Kidney (tissue), 14 donors: Measurements from ENCODE around the gene ZSCAN20. TPM values are rescaled to one million over a fixed set of nuclear protein-coding genes. Genes with fewer than 3 reads are reported as not detected.

Source experiments
- DNase-seq, 5 donors: peaks; one replicate each; pipeline ENCODE4 v3.0.0-alpha.2; 2013 to 2020
- FAIRE-seq: peaks from 2 replicates; lab custom pipeline; 2012; peaks lifted over from hg19 to GRCh38; lab: Jason Lieb, UNC
- H3K27ac ChIP-seq, 2 donors: one replicate each; pipeline ENCODE4 v1.7.0; 2013; ENCODE audit warnings: low read depth in 2 of 2, low read length in 2 of 2, inconsistent platforms in 1 of 2
- H3K27me3 ChIP-seq: one replicate; pipeline ENCODE4 v1.7.1; 2013; ENCODE audit warnings: low read length, inconsistent platforms; ENCODE audit not compliant: control insufficient read depth, insufficient read depth
- H3K36me3 ChIP-seq, 3 donors: one replicate each; pipeline versions ENCODE4 v1.7.0 to v1.7.1; 2013; ENCODE audit warnings: low read length in 3 of 3, control low read depth in 1 of 3, inconsistent platforms in 1 of 3; ENCODE audit not compliant: insufficient read depth in 3 of 3, control insufficient read depth in 2 of 3
- H3K4me1 ChIP-seq, 3 donors: one replicate each; pipeline versions ENCODE4 v1.7.0 to v1.7.1; 2013; ENCODE audit warnings: low read length in 3 of 3, inconsistent platforms in 1 of 3, low read depth in 1 of 3; ENCODE audit not compliant: control insufficient read depth in 2 of 3, insufficient read depth in 2 of 3
- H3K4me3 ChIP-seq, 3 donors: one replicate each; pipeline versions ENCODE4 v1.7.0 to v1.8.1; 2013; ENCODE audit warnings: low read length in 3 of 3, control low read depth in 1 of 3, inconsistent platforms in 1 of 3
- H3K9ac ChIP-seq, 3 donors: one replicate each; pipeline versions ENCODE4 v1.7.0 to v1.7.1; 2013; ENCODE audit warnings: low read length in 3 of 3, control low read depth in 1 of 3, inconsistent platforms in 1 of 3
- H3K9me3 ChIP-seq, 3 donors: one replicate each; pipeline versions ENCODE4 v1.7.0 to v1.7.1; 2013; ENCODE audit warnings: low read length in 3 of 3, control low read depth in 1 of 3, inconsistent platforms in 1 of 3; ENCODE audit not compliant: control insufficient read depth in 2 of 3, insufficient read depth in 1 of 3
- CTCF ChIP-seq: IDR thresholded peaks from 3 replicates; pipeline ENCODE4 v1.5.1; 2012; ENCODE audit warnings: mild to moderate bottlenecking, moderate library complexity, borderline replicate concordance; ENCODE audit not compliant: insufficient read depth; ENCODE audit errors: extremely low read depth
- intact Hi-C: fragments of 100-400 bp; cut with DNase I; formaldehyde crosslinking; loops from one replicate; pipeline ENCODE4 v1.11.1; 2022
- polyA plus RNA-seq: library from polyadenylated mRNA; stranded (reverse); fragments of 350-450 nt; fragmentation: Illumina TruSeq; extraction: RNeasy Lipid Tissue Mini Kit (QIAGEN cat#74804); gene quantifications from one replicate; pipeline ENCODE4 v1.2.3, GENCODE V29; 2014; ENCODE audit warnings: low read depth, low replicate concordance; ENCODE audit not compliant: insufficient read depth
- total RNA-seq: library from RNA; stranded (reverse); fragmentation: NEBNext Ultra II Directional; extraction: Animal tissue kit (Norgen Biotek cat#: 25700); gene quantifications from one replicate; pipeline ENCODE4 v1.2.1, GENCODE V29; 2021
- donor health status: control.
- donor health status: control.
- donor health status: control.
- donor health status: control.
- donor health status: control.
- donor health status: DM: yes; HTN: yes; CAD: no.
- donor health status: Normal renal cell carcinoma (clear cell type).

The ZSCAN20 gene
- total and polyA plus RNA-seq, 2 donors from 2014 or later: 0.99 to 6.3 TPM

- no peak for TF ChIP-seq CTCF
- Histone ChIP-seq H3K9me3 (no peaks in the 10 kb centered on the region), H3K4me3 (no peak overlapping the region), H3K36me3 (no peaks in the 10 kb centered on the region), H3K4me1 (peaks cover 0 to 3% (median 0%) of the 10 kb centered on the region in 3 donors), H3K27ac (no peak overlapping the region), H3K9ac (no peak overlapping the region), H3K27me3 (no peaks in the 10 kb centered on the region)
- DNase-seq: no peak
- FAIRE-seq: no peak
- intact Hi-C loops: no loop called here
Observed at GRCh38 chr1:33438364-33439160, 33.9 kb upstream of the ZSCAN20 start.

DNA sequence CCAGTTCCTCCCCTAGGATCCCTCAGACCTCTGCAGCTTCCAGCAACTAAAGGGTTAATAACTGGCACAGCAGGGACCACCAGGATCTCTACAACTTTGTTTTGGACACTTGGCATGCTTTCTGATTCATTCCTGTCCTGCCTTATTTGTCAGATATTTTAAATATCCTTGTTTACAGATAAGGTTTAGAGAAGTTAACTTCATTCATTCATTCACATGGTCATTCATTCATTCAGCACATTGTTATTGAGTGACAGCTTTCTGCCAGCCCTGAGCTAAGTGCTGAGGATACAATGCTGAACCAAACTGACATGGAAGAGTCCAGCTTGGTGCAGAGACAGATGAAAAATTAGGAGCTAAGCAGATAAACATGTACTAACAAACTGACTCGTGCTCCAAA is 32.8 kb upstream of the ZSCAN20 start:
- no peak overlapping the region for H3K27ac ChIP-seq
- H3K4me3 ChIP-seq: no peak overlapping the region
- intact Hi-C loops: no loop called here
- H3K36me3 ChIP-seq: no peaks in the 10 kb centered on the region
- FAIRE-seq: no peak
- no peak for DNase-seq
- TF ChIP-seq CTCF: no peak
- H3K27me3 ChIP-seq: no peaks in the 10 kb centered on the region
- H3K4me1 ChIP-seq: no peaks in the 10 kb centered on the region
- no peak overlapping the region for H3K9ac ChIP-seq
- H3K9me3 ChIP-seq: no peaks in the 10 kb centered on the region

DNA sequence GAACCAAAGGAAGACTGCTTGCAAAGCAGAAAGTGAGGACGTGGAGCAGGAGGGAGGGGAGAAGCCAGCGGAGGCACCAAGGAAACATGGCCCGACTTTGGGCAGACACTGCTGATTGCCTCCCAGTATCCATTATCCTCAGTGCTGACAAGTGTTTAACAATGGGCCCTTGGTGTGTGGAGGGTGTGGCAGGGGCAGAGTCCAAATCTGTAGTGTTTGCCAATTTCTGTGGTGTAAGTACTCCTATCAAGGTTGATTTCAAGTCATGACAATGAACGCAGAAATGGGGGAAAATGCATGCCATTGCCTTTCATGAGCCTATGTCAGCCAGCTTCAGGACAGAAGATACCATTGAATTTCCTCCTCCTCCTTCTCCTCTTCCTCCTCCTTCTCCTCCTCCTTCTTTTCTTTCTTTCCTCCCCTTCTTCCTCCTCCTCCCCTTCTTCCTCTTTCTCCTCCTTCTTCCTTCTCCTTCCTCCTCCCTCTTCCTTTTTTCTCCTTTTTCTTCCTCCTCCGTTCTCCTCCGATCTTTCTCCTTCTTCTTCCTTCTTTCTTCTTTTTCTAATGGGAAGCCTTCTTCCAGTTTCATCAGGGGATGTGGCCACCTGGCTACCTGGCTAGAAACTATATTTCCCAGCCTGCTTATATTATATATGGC is 31.2 kb upstream of the ZSCAN20 start:
- H3K9me3 ChIP-seq: no peaks in the 10 kb centered on the region
- H3K36me3 ChIP-seq: no peaks in the 10 kb centered on the region
- no peak for TF ChIP-seq CTCF
- H3K27me3 ChIP-seq: no peaks in the 10 kb centered on the region
- no peak overlapping the region for H3K9ac ChIP-seq
- FAIRE-seq (no peak), DNase-seq (no peak)
- no peaks in the 10 kb centered on the region for H3K4me1 ChIP-seq
- intact Hi-C loops: no loop called here
- no peak overlapping the region for H3K4me3 ChIP-seq
- no peak overlapping the region for H3K27ac ChIP-seq
